ENCODE measurements around the gene TNFSF18. TPM values are rescaled to one million over a fixed set of nuclear protein-coding genes. Genes with fewer than 3 reads are reported as not detected.
A peak's percentile ranks its signal among the peaks of the same experiment; 100 is the strongest.

TNFSF18 gene, protein sequence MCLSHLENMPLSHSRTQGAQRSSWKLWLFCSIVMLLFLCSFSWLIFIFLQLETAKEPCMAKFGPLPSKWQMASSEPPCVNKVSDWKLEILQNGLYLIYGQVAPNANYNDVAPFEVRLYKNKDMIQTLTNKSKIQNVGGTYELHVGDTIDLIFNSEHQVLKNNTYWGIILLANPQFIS
- total RNA-seq (2021) (not detected in 2 replicates), Bru-seq, nascent RNA (percentile 12 among the genes with signal in this experiment), BruChase-seq, experiment 1, labeled RNA remaining after a 2-hour chase (percentile 27 among the genes with signal in this experiment), BruChase-seq, experiment 2, labeled RNA remaining after a 6-hour chase (percentile 11 among the genes with signal in this experiment)
- long read RNA-seq, partial matches to known transcripts, result 0 of 1 reads
- long read RNA-seq, other reads (novel, unspliced or antisense), result 0 of 1 reads

DNA sequence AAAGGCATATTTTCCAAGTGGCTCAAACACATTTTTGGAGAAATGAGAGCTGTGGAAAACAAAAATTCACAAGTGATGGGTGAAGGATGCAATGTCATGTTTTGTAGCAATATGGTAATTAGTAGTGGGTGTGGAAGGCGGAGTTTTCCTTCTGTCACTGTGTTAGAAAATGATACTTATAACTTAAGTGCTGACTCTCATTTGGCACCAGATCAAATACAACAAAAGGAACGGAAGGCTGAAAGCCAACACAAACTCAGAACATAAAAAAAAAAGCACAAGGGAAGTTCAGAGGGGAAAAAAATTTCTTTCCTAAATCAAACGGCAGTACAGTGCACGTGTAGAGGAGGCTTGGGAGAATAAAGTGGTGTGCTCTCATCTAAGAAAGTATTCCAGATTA is at the start of gene TNFSF18:
Gene TNFSF18 (minus strand): TSS at position 77 of the 400 bp plus-strand sequence. CDS start 45 bp downstream, at position 32.
- H3K4me3 ChIP-seq (ENCODE audit: low read depth, low read length, poor library complexity, severe bottlenecking), result no peak within 1 kb of the TSS
- no TSS peak for BruUV-seq (replicated peaks)
- H3K27ac ChIP-seq (ENCODE audit: low read depth, low read length, poor library complexity, severe bottlenecking), result no peak within 1 kb of the TSS
- peaks cover 11% of the 10 kb centered on the region for H3K4me1 ChIP-seq (ENCODE audit: insufficient read depth, low read length, poor library complexity, severe bottlenecking)
- no peak for TF ChIP-seq EZH2 (IDR thresholded peaks at IDR 0.05; ENCODE audit: borderline replicate concordance, low read depth, low read length, poor library complexity, severe bottlenecking)
- TF ChIP-seq, protein P1, sequence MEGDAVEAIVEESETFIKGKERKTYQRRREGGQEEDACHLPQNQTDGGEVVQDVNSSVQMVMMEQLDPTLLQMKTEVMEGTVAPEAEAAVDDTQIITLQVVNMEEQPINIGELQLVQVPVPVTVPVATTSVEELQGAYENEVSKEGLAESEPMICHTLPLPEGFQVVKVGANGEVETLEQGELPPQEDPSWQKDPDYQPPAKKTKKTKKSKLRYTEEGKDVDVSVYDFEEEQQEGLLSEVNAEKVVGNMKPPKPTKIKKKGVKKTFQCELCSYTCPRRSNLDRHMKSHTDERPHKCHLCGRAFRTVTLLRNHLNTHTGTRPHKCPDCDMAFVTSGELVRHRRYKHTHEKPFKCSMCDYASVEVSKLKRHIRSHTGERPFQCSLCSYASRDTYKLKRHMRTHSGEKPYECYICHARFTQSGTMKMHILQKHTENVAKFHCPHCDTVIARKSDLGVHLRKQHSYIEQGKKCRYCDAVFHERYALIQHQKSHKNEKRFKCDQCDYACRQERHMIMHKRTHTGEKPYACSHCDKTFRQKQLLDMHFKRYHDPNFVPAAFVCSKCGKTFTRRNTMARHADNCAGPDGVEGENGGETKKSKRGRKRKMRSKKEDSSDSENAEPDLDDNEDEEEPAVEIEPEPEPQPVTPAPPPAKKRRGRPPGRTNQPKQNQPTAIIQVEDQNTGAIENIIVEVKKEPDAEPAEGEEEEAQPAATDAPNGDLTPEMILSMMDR (conservative IDR thresholded peaks at IDR 0.05; ENCODE audit: low read depth, low read length), result no peak
- H3K27me3 ChIP-seq (replicated peaks; ENCODE audit: insufficient read depth, low read depth, low read length, poor library complexity), result no peaks in the 10 kb centered on the region
- H3K36me3 ChIP-seq (ENCODE audit: insufficient read depth, low read length, poor library complexity, severe bottlenecking), result no peaks in the 10 kb centered on the region
- peak; percentile 77 for DNase-seq (ENCODE audit: low spot score)
- ChIA-PET CTCF (no interaction called here), POLR2A (ENCODE audit: low non-redundant PET) (no interaction called here)
- no peaks in the 10 kb centered on the region for H3K9me3 ChIP-seq (ENCODE audit: low read depth, low read length, poor library complexity, severe bottlenecking)
- intact Hi-C loops (cut with micrococcal nuclease; ENCODE audit: unreplicated experiment), result no loop called here

DNA sequence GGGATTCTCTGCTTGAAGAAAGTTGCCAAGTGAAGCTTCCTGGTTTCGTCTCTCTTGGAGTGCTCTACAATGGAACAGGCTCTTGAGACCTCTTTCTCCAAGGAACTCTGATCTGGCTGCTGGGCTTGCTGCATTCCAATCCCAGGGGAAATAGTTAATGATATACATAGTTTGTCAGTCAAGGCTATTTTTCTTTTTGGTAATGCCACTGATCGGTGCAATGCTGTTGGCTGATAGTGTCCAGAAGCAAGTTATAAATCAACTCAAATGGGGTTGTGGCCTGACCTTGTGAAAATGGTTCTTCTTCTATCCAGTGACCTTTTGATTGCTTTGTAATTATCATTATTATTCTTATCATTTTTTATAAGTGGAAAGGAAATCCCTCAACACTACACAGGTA is 48.4 kb upstream of the TNFSF18 start:
- POLR2A ChIA-PET (ENCODE audit: low non-redundant PET), result no interaction called here
- peaks cover 12% of the 10 kb centered on the region for H3K27me3 ChIP-seq (replicated peaks; ENCODE audit: insufficient read depth, low read depth, low read length, poor library complexity)
- no TSS peak for BruUV-seq (replicated peaks)
- H3K4me3 ChIP-seq (ENCODE audit: low read depth, low read length, poor library complexity, severe bottlenecking), result no peak overlapping the region
- H3K27ac ChIP-seq (ENCODE audit: low read depth, low read length, poor library complexity, severe bottlenecking), result no peak overlapping the region
- H3K36me3 ChIP-seq (ENCODE audit: insufficient read depth, low read length, poor library complexity, severe bottlenecking), result no peaks in the 10 kb centered on the region
- CTCF ChIA-PET, result no interaction called here
- H3K9me3 ChIP-seq (ENCODE audit: low read depth, low read length, poor library complexity, severe bottlenecking), result peaks cover 8% of the 10 kb centered on the region
- H3K4me1 ChIP-seq (ENCODE audit: insufficient read depth, low read length, poor library complexity, severe bottlenecking), result no peaks in the 10 kb centered on the region
- intact Hi-C loops (cut with micrococcal nuclease; ENCODE audit: unreplicated experiment), result no loop called here
- no peak for TF ChIP-seq EZH2 (IDR thresholded peaks at IDR 0.05; ENCODE audit: borderline replicate concordance, low read depth, low read length, poor library complexity, severe bottlenecking)
- TF ChIP-seq, protein P1 (conservative IDR thresholded peaks at IDR 0.05; ENCODE audit: low read depth, low read length), result no peak
- no peak for DNase-seq (ENCODE audit: low spot score)

DNA sequence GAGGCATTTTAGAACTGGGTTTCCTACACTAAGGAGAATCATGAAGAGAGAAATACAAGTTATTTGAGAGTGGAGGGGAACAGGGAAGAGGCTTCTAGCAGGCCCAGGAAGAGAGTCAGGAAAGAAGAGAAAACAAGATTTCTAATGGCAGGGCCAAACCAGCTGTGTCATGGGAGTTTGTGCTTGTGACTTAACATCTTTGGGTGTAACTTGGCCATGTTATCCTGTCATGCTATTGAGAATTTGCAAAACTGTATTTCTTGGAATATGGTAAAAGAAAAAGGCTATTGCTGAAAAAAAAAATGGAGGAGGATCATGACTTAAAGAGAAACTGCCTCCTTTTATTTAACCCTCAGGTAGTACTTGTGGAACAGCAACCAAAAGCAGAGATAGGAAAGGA is 47.4 kb upstream of the TNFSF18 start:
- intact Hi-C loops (cut with micrococcal nuclease; ENCODE audit: unreplicated experiment), result no loop called here
- TF ChIP-seq, protein P1 (conservative IDR thresholded peaks at IDR 0.05; ENCODE audit: low read depth, low read length), result no peak
- TF ChIP-seq EZH2 (IDR thresholded peaks at IDR 0.05; ENCODE audit: borderline replicate concordance, low read depth, low read length, poor library complexity, severe bottlenecking), result no peak
- H3K27me3 ChIP-seq (replicated peaks; ENCODE audit: insufficient read depth, low read depth, low read length, poor library complexity), result peaks cover 14% of the 10 kb centered on the region
- H3K27ac ChIP-seq (ENCODE audit: low read depth, low read length, poor library complexity, severe bottlenecking), result no peak overlapping the region
- no peaks in the 10 kb centered on the region for H3K36me3 ChIP-seq (ENCODE audit: insufficient read depth, low read length, poor library complexity, severe bottlenecking)
- ChIA-PET CTCF (no interaction called here), POLR2A (ENCODE audit: low non-redundant PET) (no interaction called here)
- H3K4me1 ChIP-seq (ENCODE audit: insufficient read depth, low read length, poor library complexity, severe bottlenecking), result no peaks in the 10 kb centered on the region
- H3K9me3 ChIP-seq (ENCODE audit: low read depth, low read length, poor library complexity, severe bottlenecking), result peaks cover 6% of the 10 kb centered on the region
- DNase-seq (ENCODE audit: low spot score), result no peak
- H3K4me3 ChIP-seq (ENCODE audit: low read depth, low read length, poor library complexity, severe bottlenecking), result no peak overlapping the region
- BruUV-seq (replicated peaks), result no TSS peak
